Breast epithelium (tissue), 3 donors: Measurements from ENCODE around the gene SFMBT2.

Source experiments
- CTCF ChIP-seq, 3 donors: fragments of 450-650 bp; IDR thresholded peaks; one replicate each; pipeline ENCODE4 v1.5.1; 2016 to 2017; ENCODE audit warnings: antibody characterized with exemption in 3 of 3, mild to moderate bottlenecking in 3 of 3, moderate library complexity in 3 of 3
- POLR2A ChIP-seq: fragments of 450-650 bp; IDR thresholded peaks from one replicate; pipeline ENCODE4 v1.6.1; 2016; ENCODE audit warnings: antibody characterized with exemption, mild to moderate bottlenecking, moderate library complexity
- POLR2AphosphoS5 ChIP-seq, 3 donors: sonication (generic); formaldehyde crosslinking; IDR thresholded peaks; one replicate each; pipeline ENCODE4 v1.6.1; 2017; ENCODE audit warnings: antibody characterized with exemption in 3 of 3

- TF ChIP-seq CTCF (IDR thresholded peaks at IDR 0.05) (no peak), POLR2AphosphoS5 (IDR thresholded peaks at IDR 0.05) (no peak), POLR2A (no peak)
Observed at GRCh38 chr10:7152982-7153381, 257.9 kb downstream of the SFMBT2 start.
